HepG2 (cell line): ENCODE data around the gene GRAMD1A. TPM values are rescaled to one million over a fixed set of nuclear protein-coding genes. Genes with fewer than 3 reads are reported as not detected.

Experiments
- ADNP ChIP-seq: sonication (generic); formaldehyde crosslinking; IDR thresholded peaks from 2 replicates; pipeline ENCODE4 v1.4.0; 2020; ENCODE audit warnings: missing genetic modification reagents
- CREB1 ChIP-seq, 2 experiments: fragments of 450-650 bp in 1 of 2; IDR thresholded peaks; 2 replicates each; pipeline ENCODE4 v1.6.1; 2016 to 2017; ENCODE audit warnings: control low read depth in 1 of 2, mild to moderate bottlenecking in 1 of 2, missing compliant biosample characterization in 1 of 2, missing genetic modification characterization in 1 of 2
- FIP1L1 ChIP-seq: fragments of 200-400 bp; formaldehyde crosslinking; IDR thresholded peaks from 2 replicates; pipeline ENCODE4 v1.6.1; 2018; ENCODE audit warnings: low read depth, mild to moderate bottlenecking, low read length, moderate library complexity, borderline replicate concordance; ENCODE audit not compliant: insufficient read depth
- HDAC1 ChIP-seq: sonication (generic); formaldehyde crosslinking; IDR thresholded peaks from 2 replicates; pipeline ENCODE4 v1.5.1; 2020; ENCODE audit warnings: mild to moderate bottlenecking, missing genetic modification reagents
- JARID2 ChIP-seq: sonication (generic); formaldehyde crosslinking; IDR thresholded peaks from 2 replicates; pipeline ENCODE4 v1.8.1; 2023; ENCODE audit warnings: missing genetic modification reagents, inconsistent platforms; ENCODE audit not compliant: insufficient replicate concordance
- JUN ChIP-seq: sonication (generic); formaldehyde crosslinking; IDR thresholded peaks from 2 replicates; pipeline ENCODE4 v1.4.0; 2020; ENCODE audit warnings: mild to moderate bottlenecking, missing genetic modification reagents
- NKX3-1 ChIP-seq: sonication (generic); formaldehyde crosslinking; IDR thresholded peaks from 2 replicates; pipeline ENCODE4 v1.5.0; 2020; ENCODE audit warnings: missing genetic modification reagents
- NRL ChIP-seq: sonication (generic); formaldehyde crosslinking; IDR thresholded peaks from 2 replicates; pipeline ENCODE4 v1.5.0; 2020; ENCODE audit warnings: missing genetic modification reagents, mild to moderate bottlenecking, moderate library complexity, borderline replicate concordance
- PATZ1 ChIP-seq: sonication (generic); formaldehyde crosslinking; IDR thresholded peaks from 2 replicates; pipeline ENCODE4 v1.4.0; 2020; ENCODE audit warnings: missing genetic modification reagents
- PHF21A ChIP-seq: sonication (generic); formaldehyde crosslinking; IDR thresholded peaks from 2 replicates; pipeline ENCODE4 v1.5.0; 2020; ENCODE audit warnings: mild to moderate bottlenecking, missing genetic modification reagents
- RCOR2 ChIP-seq: IDR thresholded peaks from 2 replicates; pipeline ENCODE4 v1.6.1; 2016; ENCODE audit warnings: missing biosample characterization, missing genetic modification reagents
- SRSF9 ChIP-seq: fragments of 200-400 bp; formaldehyde crosslinking; IDR thresholded peaks from 2 replicates; pipeline ENCODE4 v1.6.1; 2018; ENCODE audit warnings: borderline replicate concordance, mild to moderate bottlenecking, low read depth, low read length; ENCODE audit not compliant: insufficient read depth, poor library complexity, severe bottlenecking
- TFDP2 ChIP-seq: sonication (generic); formaldehyde crosslinking; IDR thresholded peaks from 2 replicates; pipeline ENCODE4 v1.4.0; 2020; ENCODE audit warnings: missing genetic modification reagents
- THAP11 ChIP-seq: IDR thresholded peaks from 2 replicates; pipeline ENCODE4 v1.6.1; 2016; ENCODE audit warnings: missing biosample characterization, missing genetic modification reagents
- TRIM22 ChIP-seq: fragments of 450-650 bp; IDR thresholded peaks from 2 replicates; pipeline ENCODE4 v1.6.1; 2017
- UBTF ChIP-seq: sonication (generic); formaldehyde crosslinking; IDR thresholded peaks from 2 replicates; pipeline ENCODE4 v1.4.0; 2020; ENCODE audit warnings: mild to moderate bottlenecking, missing genetic modification reagents
- ZNF710 ChIP-seq: sonication (generic); formaldehyde crosslinking; IDR thresholded peaks from 2 replicates; pipeline ENCODE4 v1.5.0; 2020; ENCODE audit warnings: mild to moderate bottlenecking, missing genetic modification reagents, borderline replicate concordance
- ZNF773 ChIP-seq: sonication (generic); formaldehyde crosslinking; IDR thresholded peaks from 2 replicates; pipeline ENCODE4 v1.4.0; 2020; ENCODE audit warnings: missing genetic modification reagents, borderline replicate concordance
- ZSCAN20 ChIP-seq: sonication (generic); formaldehyde crosslinking; IDR thresholded peaks from 2 replicates; pipeline ENCODE4 v1.4.0; 2020; ENCODE audit warnings: missing genetic modification reagents, mild to moderate bottlenecking, borderline replicate concordance
- polyA plus RNA-seq, 8 experiments: library from polyadenylated mRNA; depleted of rRNA in 3 of 8; stranded (reverse) in 7 of 8; unstranded in 1 of 8; fragments of >200 nt; fragmentation: Illumina TruSeq in 4 of 8; extraction: Trizol in 4 of 8; gene quantifications; 2 replicates each; pipeline versions ENCODE4 v1.2.1 to v1.2.3, GENCODE V29; 2011 to 2016; ENCODE audit warnings: low read depth in 4 of 8, missing spikeins in 1 of 8, mixed read lengths in 1 of 8; ENCODE audit not compliant: insufficient read depth in 1 of 8
- total RNA-seq, 5 experiments: library from RNA; depleted of rRNA; stranded (reverse); fragments of >200 nt; fragmentation: Illumina TruSeq; extraction: Trizol; gene quantifications; 2 replicates each; pipeline ENCODE4 v1.2.3, GENCODE V29; 2016; ENCODE audit warnings: low read depth in 1 of 5

GRAMD1A gene
- total and polyA plus RNA-seq, 2 of the 13 experiments (the other 11 are each of a cell fraction or from before 2014, with no cell fraction given): 14.7 to 181 TPM

GRCh38 chr19:35040826-35041547, 40.9 kb downstream of the GRAMD1A start (continued):
- TF ChIP-seq PATZ1 (CRISPR knock-in tag): peak; percentile 90
- TF ChIP-seq THAP11 (CRISPR knock-in tag): peak; percentile 74
- no peak for TF ChIP-seq TRIM22
- peak; percentile 91 for TF ChIP-seq UBTF (CRISPR knock-in tag)
- TF ChIP-seq FIP1L1: no peak
- peak; percentile 83 for TF ChIP-seq CREB1 (IDR thresholded peaks at IDR 0.05)
- TF ChIP-seq CREB1 (CRISPR knock-in tag; IDR thresholded peaks at IDR 0.05): no peak; the same call in 1 of the 2 replicates
- peak; percentile 99 for TF ChIP-seq HDAC1 (CRISPR knock-in tag)
- no peak for TF ChIP-seq ADNP (CRISPR knock-in tag)
- TF ChIP-seq PHF21A: peak; percentile 100
- TF ChIP-seq NKX3-1 (CRISPR knock-in tag): 0 out of 2 replicates have a peak, but pooled peaks have one; percentile 37
- peak; percentile 80 for TF ChIP-seq RCOR2
- TF ChIP-seq TFDP2 (CRISPR knock-in tag): peak; percentile 83
- TF ChIP-seq SRSF9: no peak
- TF ChIP-seq JARID2 (CRISPR knock-in tag): no peak
- no peak for TF ChIP-seq ZSCAN20
- peak; percentile 97 for TF ChIP-seq ZNF710 (CRISPR knock-in tag)
- peak; percentile 87; the same call in 1 of the 2 replicates for TF ChIP-seq ZNF773
- TF ChIP-seq JUN (CRISPR knock-in tag): peak; percentile 55
- no peak; the same call in 1 of the 2 replicates for TF ChIP-seq NRL (CRISPR knock-in tag)
